Measurements from ENCODE around the gene ZFP69B.

DNA sequence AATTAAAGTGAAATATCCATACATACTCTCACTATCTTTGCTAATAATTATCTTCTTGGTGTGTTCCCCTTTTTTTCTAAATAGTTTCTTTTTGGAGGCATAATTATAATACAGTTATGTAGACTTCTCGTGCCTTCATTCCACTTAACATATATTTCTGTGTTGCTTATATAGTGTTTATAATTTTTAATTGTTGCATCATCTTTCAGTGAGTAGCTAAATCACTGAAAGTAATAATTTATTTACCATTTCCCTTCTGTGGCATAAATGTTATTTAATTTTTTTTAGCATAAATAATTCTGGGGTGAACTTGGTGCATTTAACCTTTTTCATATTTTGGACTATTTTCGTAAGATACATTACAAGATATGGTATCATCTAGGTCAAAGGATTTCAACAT, 38.4 kb upstream of the ZFP69B start:
- TF ChIP-seq, protein P1, sequence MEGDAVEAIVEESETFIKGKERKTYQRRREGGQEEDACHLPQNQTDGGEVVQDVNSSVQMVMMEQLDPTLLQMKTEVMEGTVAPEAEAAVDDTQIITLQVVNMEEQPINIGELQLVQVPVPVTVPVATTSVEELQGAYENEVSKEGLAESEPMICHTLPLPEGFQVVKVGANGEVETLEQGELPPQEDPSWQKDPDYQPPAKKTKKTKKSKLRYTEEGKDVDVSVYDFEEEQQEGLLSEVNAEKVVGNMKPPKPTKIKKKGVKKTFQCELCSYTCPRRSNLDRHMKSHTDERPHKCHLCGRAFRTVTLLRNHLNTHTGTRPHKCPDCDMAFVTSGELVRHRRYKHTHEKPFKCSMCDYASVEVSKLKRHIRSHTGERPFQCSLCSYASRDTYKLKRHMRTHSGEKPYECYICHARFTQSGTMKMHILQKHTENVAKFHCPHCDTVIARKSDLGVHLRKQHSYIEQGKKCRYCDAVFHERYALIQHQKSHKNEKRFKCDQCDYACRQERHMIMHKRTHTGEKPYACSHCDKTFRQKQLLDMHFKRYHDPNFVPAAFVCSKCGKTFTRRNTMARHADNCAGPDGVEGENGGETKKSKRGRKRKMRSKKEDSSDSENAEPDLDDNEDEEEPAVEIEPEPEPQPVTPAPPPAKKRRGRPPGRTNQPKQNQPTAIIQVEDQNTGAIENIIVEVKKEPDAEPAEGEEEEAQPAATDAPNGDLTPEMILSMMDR (IDR thresholded peaks at IDR 0.05; ENCODE audit: extremely low read depth in 1 of 2, insufficient read depth in 1 of 2, low read depth in 1 of 2, low read length in 2 of 2): no peak
- no peak for TF ChIP-seq POLR2A (IDR thresholded peaks at IDR 0.05; ENCODE audit: low read depth, low read length)

All from endothelial cell of umbilical vein (primary cell).